LNCaP clone FGC (cell line): ENCODE data around the gene WDR37.
"Not testable (repeated sequence)": the region's sequence is repeated elsewhere in the genome, so short reads cannot be mapped to it uniquely, and the experiment has no call there.

Experiments
- DNase-seq: peaks from one replicate; pipeline ENCODE4 v3.0.0-alpha.2; 2011; ENCODE audit warnings: low read depth
- H3K4me3 ChIP-seq: 2 replicates; pipeline ENCODE4 v1.5.1; 2011; ENCODE audit warnings: mild to moderate bottlenecking, low read depth, low read length, control low read depth
- CTCF ChIP-seq: IDR thresholded peaks from 2 replicates; pipeline ENCODE4 v1.5.1; 2012; ENCODE audit warnings: mild to moderate bottlenecking; ENCODE audit not compliant: control insufficient read depth, insufficient read depth; ENCODE audit errors: extremely low read depth

WDR37 gene

GRCh38 chr10:1116696-1117280, 60.6 kb downstream of the WDR37 start:
- DNase-seq = peak; percentile 44
- no peak overlapping the region for H3K4me3 ChIP-seq
- TF ChIP-seq CTCF = no peak

DNA sequence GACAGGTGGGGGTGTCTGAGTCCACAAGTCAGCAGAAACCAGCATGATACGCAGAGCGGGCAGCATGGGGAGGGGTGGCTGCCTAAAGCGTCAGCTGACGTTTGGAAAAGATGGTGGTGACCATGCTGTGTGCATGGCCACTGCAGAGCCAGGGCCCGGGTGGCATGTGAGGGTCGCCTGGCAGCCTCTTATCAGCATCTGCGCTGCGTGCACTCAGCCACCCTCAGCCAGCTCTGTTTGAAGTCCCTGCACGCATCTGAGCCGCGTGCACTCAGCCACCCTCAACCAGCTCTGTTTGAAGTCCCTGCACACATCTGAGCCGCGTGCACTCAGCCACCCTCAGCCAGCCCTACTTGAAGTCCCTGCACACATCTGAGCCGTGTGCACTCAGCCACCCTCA, 61.5 kb downstream of the WDR37 start:
- DNase-seq = no peak
- no peak for TF ChIP-seq CTCF
- H3K4me3 ChIP-seq = no peak overlapping the region

- not testable (repeated sequence) for H3K4me3 ChIP-seq, DNase-seq
Observed at GRCh38 chr10:1118318-1118717, 62.1 kb downstream of the WDR37 start.

DNA sequence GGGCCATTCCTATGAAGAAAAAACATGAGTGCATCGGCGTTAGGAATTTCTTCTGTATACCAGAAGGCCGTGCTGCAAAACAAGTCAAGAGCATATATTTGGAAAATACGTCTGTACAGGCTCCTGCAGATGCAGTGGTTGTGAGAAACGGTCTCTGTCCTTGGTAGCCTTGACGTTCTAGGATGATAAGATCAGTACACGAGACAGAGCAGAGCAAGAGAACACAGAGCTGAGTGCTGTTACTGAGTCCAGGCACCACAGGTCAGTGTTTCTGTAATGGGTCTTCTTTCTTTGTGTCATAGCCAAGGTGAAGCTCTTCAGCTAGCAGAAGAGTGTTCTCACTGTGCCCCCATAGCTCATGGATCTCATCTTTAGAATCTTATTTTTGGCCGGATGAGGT, 62.8 kb downstream of the WDR37 start:
- peak; percentile 38 for DNase-seq
- no peak overlapping the region for H3K4me3 ChIP-seq
- TF ChIP-seq CTCF = no peak

DNA sequence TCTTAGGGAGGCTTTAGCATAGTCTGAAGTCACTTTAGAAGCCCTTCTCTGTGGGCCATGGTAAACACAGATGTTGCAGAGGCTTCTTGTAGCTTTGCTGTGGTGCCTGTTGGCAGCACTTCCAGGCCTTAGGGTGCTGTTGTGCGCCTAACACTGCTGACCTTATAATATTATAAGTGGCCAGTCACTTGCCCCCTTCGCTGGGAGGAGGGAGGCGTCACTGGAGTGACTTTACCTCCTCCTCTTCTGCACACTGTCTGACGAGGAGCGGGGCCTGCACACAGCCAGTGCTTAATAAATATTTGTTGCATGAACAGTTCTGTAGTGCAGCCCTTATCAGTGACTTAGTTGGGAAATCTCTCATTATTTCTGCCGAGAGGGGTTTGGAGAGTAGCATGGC, 63.3 kb downstream of the WDR37 start:
- H3K4me3 ChIP-seq = no peak overlapping the region
- DNase-seq = no peak

DNA sequence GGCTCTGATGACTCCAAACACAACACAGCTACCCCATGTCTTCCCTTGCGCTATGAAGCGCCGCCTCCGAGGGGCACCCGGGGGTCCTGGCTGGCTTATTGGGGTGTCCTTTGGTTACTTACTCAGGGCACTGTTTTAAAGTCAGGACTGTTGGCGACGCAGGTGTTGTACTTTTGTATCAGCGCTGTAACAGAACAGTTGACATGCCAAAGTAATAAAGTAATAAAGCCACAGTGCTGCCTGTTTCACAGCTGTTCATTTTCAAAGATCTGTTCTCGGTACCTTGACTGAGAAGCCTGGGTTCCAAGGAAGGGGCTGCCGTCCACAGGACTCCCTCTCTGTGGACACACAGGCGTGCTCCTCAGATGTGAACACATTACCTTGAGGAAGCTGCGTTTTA, 64.1 kb downstream of the WDR37 start:
- DNase-seq = no peak
- H3K4me3 ChIP-seq = no peak overlapping the region
- no peak for TF ChIP-seq CTCF

More for the DNA sequence above, 63.3 kb downstream of the WDR37 start:
- TF ChIP-seq CTCF = no peak

- TF ChIP-seq CTCF = no peak
- DNase-seq = no peak
- H3K4me3 ChIP-seq = no peak overlapping the region
Observed at GRCh38 chr10:1120801-1121211, 64.6 kb downstream of the WDR37 start.
